Activated naive CD4-positive, alpha-beta T cell treated with anti-CD3 and anti-CD28 coated beads for 36 hours (primary cell): ENCODE data around the gene WBP1L. TPM values are rescaled to one million over a fixed set of nuclear protein-coding genes. Genes with fewer than 3 reads are reported as not detected.
"Not testable (repeated sequence)": the region's sequence is repeated elsewhere in the genome, so short reads cannot be mapped to it uniquely, and the experiment has no call there.

ENCODE experiments used
- CTCF ChIA-PET: fragments of 350-600 bp; sonication (Branson Sonifier 250); formaldehyde crosslinking; loops from one replicate; lab custom pipeline; 2021; ENCODE audit warnings: antibody characterized with exemption; lab: Charles Lee
- DNase-seq: peaks from one replicate; pipeline ENCODE4 v3.0.0-alpha.2; 2020
- H3K27ac Mint-ChIP-seq: one replicate; pipeline ENCODE4 v1.8.0; 2021; ENCODE audit warnings: mild to moderate bottlenecking, mixed read lengths
- H3K27me3 Mint-ChIP-seq: one replicate; pipeline ENCODE4 v1.8.0; 2021; ENCODE audit warnings: low read depth, mixed read lengths
- H3K36me3 Mint-ChIP-seq: one replicate; pipeline ENCODE4 v1.8.0; 2021; ENCODE audit warnings: low read depth, mixed read lengths
- H3K4me1 Mint-ChIP-seq: one replicate; pipeline ENCODE4 v1.8.0; 2021; ENCODE audit warnings: low read depth, mixed read lengths
- H3K4me3 Mint-ChIP-seq: one replicate; pipeline ENCODE4 v1.8.0; 2021; ENCODE audit warnings: mild to moderate bottlenecking, moderate library complexity, mixed read lengths
- H3K9me3 Mint-ChIP-seq: one replicate; pipeline ENCODE4 v1.8.0; 2021; ENCODE audit warnings: mixed read lengths
- intact Hi-C: fragments of 100-400 bp; cut with micrococcal nuclease; formaldehyde crosslinking; loops from one replicate; pipeline ENCODE4 v1.15.1; 2023
- total RNA-seq, 2 experiments: library from RNA; stranded (reverse); gene quantifications; one replicate each; pipeline ENCODE4 v1.2.3, GENCODE V29; 2021

Gene WBP1L
- total RNA-seq, 2 experiments from 2014 or later = 10.5 to 11.8 TPM

DNA sequence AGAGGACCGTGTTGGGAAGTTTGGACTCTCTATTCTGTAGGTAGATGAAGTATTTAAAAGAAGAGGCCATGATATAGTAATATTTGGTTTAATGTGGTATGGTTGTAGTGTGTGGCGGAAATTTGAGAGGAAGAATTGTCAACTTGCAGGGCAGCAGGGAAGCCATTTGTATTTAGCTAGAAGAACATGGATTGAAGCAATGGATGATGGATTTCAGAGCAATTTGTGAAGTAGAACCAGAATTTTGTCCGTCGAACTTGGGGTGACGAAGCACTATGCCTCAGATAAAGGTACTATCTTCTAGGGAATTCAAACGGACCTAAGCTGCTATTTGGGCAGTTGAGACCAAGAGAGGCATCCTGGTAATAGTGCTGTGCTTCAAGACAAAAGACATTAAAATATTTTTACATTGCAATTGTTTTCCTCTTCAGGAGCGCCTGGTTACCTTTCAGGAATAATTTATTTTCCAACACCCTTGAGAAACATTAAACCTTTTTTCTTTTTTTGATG, 615 bp upstream of the WBP1L start:
- peak overlapping the region; percentile 83 for H3K27ac Mint-ChIP-seq
- no peak for DNase-seq
- CTCF ChIA-PET = interaction anchor here (1.4 to 7.0 kb wide), 2 partner anchors 10 to 29 kb away, joined by 3 to 27 read pairs; partner anchors contain the start of genes ARL3 and SFXN2
- no peaks in the 10 kb centered on the region for H3K27me3 Mint-ChIP-seq
- H3K36me3 Mint-ChIP-seq = no peaks in the 10 kb centered on the region
- H3K4me3 Mint-ChIP-seq = peak overlapping the region; percentile 90
- H3K9me3 Mint-ChIP-seq = no peaks in the 10 kb centered on the region
- intact Hi-C loops = loop anchor here (1.0 kb wide), 11 partner anchors 29 to 925 kb away; partner anchors contain the start of genes ACTR1A, ARL3, BORCS7 and CNNM2
- peaks cover 37% of the 10 kb centered on the region for H3K4me1 Mint-ChIP-seq

DNA sequence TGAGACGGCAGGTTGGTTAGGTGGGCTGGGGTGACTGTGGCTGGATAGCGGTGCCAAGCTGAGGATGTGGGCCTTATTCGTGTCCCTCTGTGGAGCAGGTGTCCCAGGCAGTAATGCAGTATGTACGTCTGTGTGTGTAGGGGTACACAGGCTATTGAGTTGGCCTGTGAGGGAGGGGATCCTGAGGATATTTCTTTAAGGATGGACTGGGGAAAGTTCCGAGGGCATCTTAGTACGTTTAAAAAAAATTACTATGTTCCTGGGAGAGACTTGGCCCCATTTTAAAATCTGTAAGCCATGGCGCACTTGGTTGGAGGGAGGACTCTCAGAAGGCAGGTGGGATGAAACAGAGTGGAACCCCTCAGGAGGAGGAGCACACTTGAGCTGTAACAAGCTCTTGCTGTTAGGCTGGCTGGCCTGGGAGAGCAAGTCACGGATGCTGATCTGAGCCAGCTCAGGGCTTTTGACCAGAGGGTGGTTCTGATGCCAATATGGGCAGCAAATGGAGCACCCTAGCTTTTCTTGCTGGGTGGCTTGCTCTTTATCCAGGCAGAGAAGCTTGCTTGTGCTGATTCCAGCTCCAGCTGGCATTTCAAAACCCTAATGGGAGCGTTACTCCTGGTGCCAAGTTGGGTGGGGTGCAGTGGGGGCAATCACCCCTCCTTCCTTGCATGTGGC, 765 bp downstream of the WBP1L start:
- Mint-ChIP-seq H3K27ac (peak overlapping the region; percentile 83), H3K9me3 (no peaks in the 10 kb centered on the region), H3K36me3 (no peaks in the 10 kb centered on the region), H3K4me3 (peak overlapping the region; percentile 90), H3K4me1 (peaks cover 44% of the 10 kb centered on the region), H3K27me3 (no peaks in the 10 kb centered on the region)
- DNase-seq = peak; percentile 31
- CTCF ChIA-PET = interaction anchor here (7.0 kb wide), 1 partner anchor 9 kb away, joined by 27 read pairs; no protein-coding TSS in a partner anchor
- intact Hi-C loops = no loop called here

DNA sequence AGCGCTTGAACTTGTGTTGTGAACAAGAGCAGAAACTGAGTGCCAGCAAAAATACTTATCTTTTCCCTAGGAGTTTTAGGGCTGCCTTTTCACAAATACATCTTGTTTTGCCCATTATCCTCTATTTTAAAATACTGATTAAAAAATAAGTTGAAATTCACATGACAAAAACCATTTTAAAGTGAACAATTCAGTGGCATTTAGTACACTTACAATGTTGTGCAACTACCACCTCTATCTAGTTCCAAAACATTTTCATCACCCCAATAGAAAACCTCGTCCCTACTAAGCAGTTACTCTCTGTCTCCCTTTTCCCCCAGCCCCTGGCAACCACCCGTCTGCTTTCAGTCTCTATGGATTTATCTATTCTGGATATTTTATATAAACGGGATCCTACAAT, 1.4 kb downstream of the WBP1L start:
- intact Hi-C loops = no loop called here
- H3K4me1 Mint-ChIP-seq = peaks cover 44% of the 10 kb centered on the region

DNA sequence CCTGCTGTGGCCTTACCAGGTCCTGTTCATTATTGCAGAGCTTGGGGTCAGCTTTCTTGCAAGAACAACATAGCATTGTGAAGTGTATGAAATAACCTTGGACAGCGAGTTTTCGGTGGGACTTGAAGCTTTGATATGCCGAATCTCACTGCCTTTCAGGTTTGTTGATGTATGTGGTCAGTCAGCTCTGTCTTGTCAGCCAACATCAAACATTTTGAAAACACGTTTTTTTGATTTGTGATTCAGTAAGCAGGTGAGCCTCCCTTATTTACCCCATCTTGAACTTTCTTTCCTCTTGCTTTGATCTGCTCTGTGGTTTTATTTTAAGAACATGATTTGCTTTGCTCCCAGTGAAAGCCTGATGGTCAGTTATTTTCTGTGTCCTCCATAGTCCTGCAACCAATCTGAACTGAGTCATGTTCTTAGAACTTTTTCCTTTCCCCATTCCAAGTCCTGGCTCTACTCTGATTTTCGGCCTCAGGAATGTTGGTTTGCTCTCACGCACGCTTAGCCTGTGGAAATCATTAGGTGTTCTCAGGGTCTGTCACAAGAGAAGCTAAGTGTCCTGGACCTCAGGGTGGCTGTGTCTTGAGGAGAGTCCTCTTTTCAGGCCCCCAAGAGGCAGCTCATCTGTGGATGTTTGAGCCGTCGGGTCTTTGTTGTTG, 8.7 kb downstream of the WBP1L start:
- Mint-ChIP-seq H3K4me1 (peaks cover 39% of the 10 kb centered on the region), H3K36me3 (peaks cover 3% of the 10 kb centered on the region), H3K27ac (no peak overlapping the region), H3K4me3 (no peak overlapping the region), H3K27me3 (no peaks in the 10 kb centered on the region), H3K9me3 (no peaks in the 10 kb centered on the region)
- no peak for DNase-seq
- CTCF ChIA-PET = interaction anchor here (0.6 to 3.8 kb wide), 12 partner anchors 10 to 81 kb away, joined by 3 to 27 read pairs (median 4); partner anchors contain the start of gene WBP1L
- intact Hi-C loops = loop anchor here (2.0 kb wide), 1 partner anchor 50 kb away; no protein-coding TSS in a partner anchor

More for the DNA sequence above, 1.4 kb downstream of the WBP1L start:
- H3K36me3 Mint-ChIP-seq = no peaks in the 10 kb centered on the region
- CTCF ChIA-PET = interaction anchor here (7.0 kb wide), 1 partner anchor 8 kb away, joined by 27 read pairs; no protein-coding TSS in a partner anchor
- H3K9me3 Mint-ChIP-seq = no peaks in the 10 kb centered on the region
- DNase-seq = no peak
- H3K27me3 Mint-ChIP-seq = no peaks in the 10 kb centered on the region
- no peak overlapping the region for H3K27ac Mint-ChIP-seq
- peak overlapping the region; percentile 90 for H3K4me3 Mint-ChIP-seq

DNA sequence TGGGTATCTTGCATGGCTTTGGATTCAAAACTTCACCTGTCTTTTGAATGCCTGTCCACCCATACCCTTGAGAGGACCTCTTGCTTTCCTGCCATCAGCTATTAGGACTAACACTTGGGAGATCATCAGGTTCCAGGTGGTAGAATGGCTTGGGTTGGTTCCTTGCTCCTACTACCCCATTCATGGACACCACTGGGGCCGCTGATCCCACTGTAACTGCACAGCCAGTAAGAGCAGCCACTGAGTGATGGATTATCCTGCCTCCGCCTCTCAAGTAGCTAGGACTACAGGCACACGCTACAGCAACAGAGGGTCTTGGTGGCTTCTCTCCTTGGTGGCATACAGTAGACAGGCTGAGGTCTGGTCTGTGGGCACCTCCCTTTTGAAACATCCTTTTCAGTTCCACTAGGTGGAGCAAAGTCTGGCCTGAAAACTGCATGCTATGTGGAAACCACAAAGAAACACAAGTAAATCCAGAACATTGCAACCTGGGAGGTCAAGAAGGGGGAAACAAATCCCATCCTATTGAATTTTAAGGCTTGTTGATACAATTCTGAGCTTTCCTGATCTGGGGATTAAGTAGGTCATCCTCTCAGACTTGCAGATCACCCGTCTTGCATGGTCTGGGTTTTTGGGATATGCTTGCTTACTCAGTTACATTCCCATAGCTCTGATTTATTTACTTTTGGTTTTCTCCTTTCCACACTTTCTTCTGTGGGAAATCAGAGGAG, 9.4 kb downstream of the WBP1L start:
- H3K4me1 Mint-ChIP-seq = peaks cover 39% of the 10 kb centered on the region
- no peaks in the 10 kb centered on the region for H3K27me3 Mint-ChIP-seq
- no peaks in the 10 kb centered on the region for H3K9me3 Mint-ChIP-seq
- intact Hi-C loops = loop anchor here (2.0 kb wide), 1 partner anchor 50 kb away; no protein-coding TSS in a partner anchor
- DNase-seq = peak; percentile 45
- H3K4me3 Mint-ChIP-seq = no peak overlapping the region
- CTCF ChIA-PET = interaction anchor here (0.5 to 3.8 kb wide), 15 partner anchors 9 to 81 kb away, joined by 3 to 27 read pairs (median 3); partner anchors contain the start of gene WBP1L
- no peak overlapping the region for H3K27ac Mint-ChIP-seq
- H3K36me3 Mint-ChIP-seq = peaks cover 3% of the 10 kb centered on the region

DNA sequence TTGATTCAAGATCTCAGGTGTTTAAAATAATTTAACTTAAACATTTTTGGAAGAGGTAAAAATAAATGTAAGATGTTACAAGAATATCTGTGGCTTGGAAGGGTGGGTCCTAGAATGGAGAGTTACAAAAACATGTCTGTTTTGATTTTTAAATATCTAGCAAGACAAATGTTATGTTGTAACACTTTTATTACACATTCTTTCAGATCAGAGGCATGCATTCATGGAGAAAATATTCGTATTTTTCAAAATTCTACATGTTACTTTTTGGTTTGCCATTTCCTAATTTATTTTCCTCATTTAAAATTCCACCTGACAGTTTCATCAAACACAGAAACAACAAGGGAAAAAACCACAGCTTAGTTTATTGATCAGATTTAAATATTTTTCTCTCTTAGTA, 10.0 kb downstream of the WBP1L start:
- Mint-ChIP-seq H3K4me3 (no peak overlapping the region), H3K9me3 (no peaks in the 10 kb centered on the region), H3K4me1 (peaks cover 39% of the 10 kb centered on the region), H3K27me3 (no peaks in the 10 kb centered on the region), H3K36me3 (peaks cover 3% of the 10 kb centered on the region), H3K27ac (no peak overlapping the region)
- CTCF ChIA-PET = interaction anchor here (0.5 to 3.8 kb wide), 11 partner anchors 8 to 74 kb away, joined by 3 to 27 read pairs (median 4); partner anchors contain the start of gene WBP1L
- intact Hi-C loops = loop anchor here (2.0 kb wide), 1 partner anchor 49 kb away; no protein-coding TSS in a partner anchor
- no peak for DNase-seq

DNA sequence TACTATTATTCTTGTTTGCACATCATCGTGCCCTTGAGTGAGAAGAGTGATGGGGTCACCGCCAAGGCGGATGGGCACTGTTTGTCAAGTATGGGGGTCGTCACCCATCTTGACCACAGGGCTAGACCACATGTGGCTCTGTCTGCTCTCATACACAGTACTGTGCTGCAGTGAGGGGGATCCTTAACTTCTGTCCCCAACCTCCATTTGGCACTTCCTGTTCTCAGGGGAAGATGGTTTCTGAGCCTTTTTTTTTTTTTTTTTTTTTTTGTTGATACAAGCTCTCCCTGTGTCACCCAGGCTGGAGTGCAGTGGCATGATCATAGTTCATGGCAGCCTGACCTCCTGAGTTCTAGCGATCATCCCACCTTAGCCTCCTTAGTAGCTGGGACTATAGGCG, 13.6 kb downstream of the WBP1L start:
- no peaks in the 10 kb centered on the region for H3K27me3 Mint-ChIP-seq
- H3K36me3 Mint-ChIP-seq = peaks cover 3% of the 10 kb centered on the region
- CTCF ChIA-PET = interaction anchor here (0.7 kb wide), 1 partner anchor 20 kb away, joined by 3 read pairs; no protein-coding TSS in a partner anchor
- H3K4me1 Mint-ChIP-seq = peaks cover 32% of the 10 kb centered on the region
- no peak overlapping the region for H3K27ac Mint-ChIP-seq
- H3K9me3 Mint-ChIP-seq = no peaks in the 10 kb centered on the region
- DNase-seq = no peak
- H3K4me3 Mint-ChIP-seq = no peak overlapping the region
- intact Hi-C loops = no loop called here

DNA sequence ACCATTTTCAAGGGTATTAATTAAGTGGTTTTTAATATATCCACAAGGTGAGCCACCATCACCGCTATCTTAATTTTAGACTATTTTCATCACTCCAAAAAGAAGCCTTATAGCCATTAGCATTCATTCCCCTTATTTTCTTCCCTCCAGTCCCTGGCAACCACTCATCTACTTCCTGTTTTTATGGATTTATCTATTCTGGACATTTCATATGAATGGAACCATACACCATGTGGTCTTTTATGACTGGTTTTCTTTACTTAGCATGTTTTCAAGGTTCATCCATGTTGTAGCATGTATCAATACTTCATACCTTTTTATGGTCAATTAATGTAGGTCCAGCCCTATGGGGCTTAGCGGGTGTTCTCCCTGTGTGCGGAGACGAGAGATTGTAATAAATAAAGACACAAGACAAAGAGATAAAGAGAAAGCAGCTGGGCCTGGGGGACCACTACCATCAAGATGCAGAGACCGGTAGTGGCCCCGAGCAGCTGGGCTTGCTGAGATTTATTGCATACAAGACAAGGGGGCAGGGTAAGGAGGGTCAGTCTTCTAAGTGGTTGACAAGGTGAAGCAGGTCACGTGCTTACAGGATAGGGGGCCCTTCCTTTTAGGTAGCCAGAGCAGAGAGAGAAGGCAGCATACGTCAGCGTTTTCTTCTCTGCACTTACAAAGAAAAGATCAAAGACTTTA, 14.6 kb downstream of the WBP1L start:
- H3K36me3 Mint-ChIP-seq = peaks cover 5% of the 10 kb centered on the region
- CTCF ChIA-PET = no interaction called here
- H3K27me3 Mint-ChIP-seq = no peaks in the 10 kb centered on the region
- H3K27ac Mint-ChIP-seq = no peak overlapping the region
- no peaks in the 10 kb centered on the region for H3K9me3 Mint-ChIP-seq
- intact Hi-C loops = no loop called here
- no peak for DNase-seq
- H3K4me1 Mint-ChIP-seq = peaks cover 25% of the 10 kb centered on the region
- no peak overlapping the region for H3K4me3 Mint-ChIP-seq

DNA sequence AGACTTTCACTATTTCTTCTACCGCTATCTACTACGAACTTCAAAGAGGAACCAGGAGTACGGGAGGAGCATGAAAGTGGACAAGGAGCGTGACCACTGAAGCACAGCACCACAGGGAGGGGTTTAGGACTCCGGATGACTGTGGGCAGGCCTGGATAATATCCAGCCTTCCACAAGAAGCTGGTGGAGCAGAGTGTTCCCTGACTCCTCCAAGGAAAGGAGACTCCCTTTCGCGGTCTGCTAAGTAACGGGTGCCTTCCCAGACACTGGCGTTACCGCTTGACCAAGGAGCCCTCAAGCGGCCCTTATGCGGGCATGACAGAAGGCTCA, 15.2 kb downstream of the WBP1L start:
- H3K27ac Mint-ChIP-seq, H3K27me3 Mint-ChIP-seq, H3K4me3 Mint-ChIP-seq, DNase-seq, H3K9me3 Mint-ChIP-seq, H3K36me3 Mint-ChIP-seq, CTCF ChIA-PET, intact Hi-C loops: not testable (repeated sequence)
- peaks cover 24% of the 10 kb centered on the region for H3K4me1 Mint-ChIP-seq

DNA sequence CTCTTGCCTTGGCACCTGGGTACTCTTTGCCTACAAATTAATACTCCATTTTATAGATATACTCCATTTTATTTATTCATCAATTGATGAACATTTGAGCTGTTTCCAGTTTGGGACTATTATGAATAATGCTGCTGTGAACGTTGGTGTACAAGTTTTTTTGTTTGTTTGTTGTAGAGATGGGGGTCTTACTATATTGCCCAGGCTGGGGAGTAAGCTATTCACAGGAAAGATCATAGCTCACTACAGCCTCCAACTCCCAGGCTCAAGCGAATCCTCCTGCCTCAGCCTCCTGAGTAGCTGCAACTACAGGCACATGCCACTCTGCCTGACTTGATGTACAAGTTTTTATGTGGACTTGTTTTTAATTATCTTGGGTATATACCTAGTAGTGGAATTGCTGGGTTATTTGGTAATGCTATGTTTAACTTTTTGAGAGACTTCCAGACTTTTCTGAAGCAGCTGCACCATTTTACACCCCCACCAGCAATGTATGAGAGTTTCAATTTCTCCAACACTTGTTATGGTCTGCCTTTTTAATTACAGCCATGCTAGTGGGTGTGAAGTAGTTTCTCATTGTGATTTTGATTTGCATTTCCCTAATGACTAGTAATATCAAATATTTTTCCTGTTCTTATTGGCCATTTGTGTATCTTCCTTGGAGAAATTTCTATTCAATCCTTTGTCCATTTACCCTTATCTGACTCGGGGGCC, 15.9 kb downstream of the WBP1L start:
- H3K27me3 Mint-ChIP-seq = no peaks in the 10 kb centered on the region

DNA sequence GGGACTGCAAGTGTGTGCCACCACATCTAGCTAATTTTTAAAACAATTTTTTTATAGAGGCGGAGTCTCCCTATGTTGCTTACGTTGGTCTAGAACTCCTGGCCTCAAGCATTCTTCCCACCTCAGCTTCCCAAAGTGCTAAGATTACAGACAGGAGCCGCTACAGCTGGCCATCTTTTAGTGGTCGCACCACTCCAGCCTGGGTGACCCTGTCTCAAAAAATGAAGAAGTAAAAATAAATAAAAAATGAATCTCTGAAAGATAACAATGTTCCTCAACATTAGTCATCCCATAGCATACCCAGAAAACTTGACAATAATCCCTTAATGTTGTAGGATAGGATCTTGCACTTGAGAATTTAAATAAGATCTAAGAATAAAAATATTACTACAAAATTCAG, 18.2 kb downstream of the WBP1L start:
- intact Hi-C loops = no loop called here
- peaks cover 10% of the 10 kb centered on the region for H3K36me3 Mint-ChIP-seq
- H3K4me3 Mint-ChIP-seq = no peak overlapping the region
- no peaks in the 10 kb centered on the region for H3K27me3 Mint-ChIP-seq
- CTCF ChIA-PET = interaction anchor here (1.3 kb wide), 1 partner anchor 9 kb away, joined by 7 read pairs; no protein-coding TSS in a partner anchor
- no peaks in the 10 kb centered on the region for H3K9me3 Mint-ChIP-seq
- DNase-seq = no peak
- peaks cover 32% of the 10 kb centered on the region for H3K4me1 Mint-ChIP-seq
- H3K27ac Mint-ChIP-seq = no peak overlapping the region

More for the DNA sequence above, 15.9 kb downstream of the WBP1L start:
- CTCF ChIA-PET = no interaction called here
- Mint-ChIP-seq H3K4me1 (peaks cover 30% of the 10 kb centered on the region), H3K4me3 (no peak overlapping the region), H3K36me3 (peaks cover 10% of the 10 kb centered on the region), H3K27ac (no peak overlapping the region), H3K9me3 (no peaks in the 10 kb centered on the region)
- no peak for DNase-seq
- intact Hi-C loops = no loop called here
